ENCODE measurements around the gene PITPNM2.

The PITPNM2 gene

DNA sequence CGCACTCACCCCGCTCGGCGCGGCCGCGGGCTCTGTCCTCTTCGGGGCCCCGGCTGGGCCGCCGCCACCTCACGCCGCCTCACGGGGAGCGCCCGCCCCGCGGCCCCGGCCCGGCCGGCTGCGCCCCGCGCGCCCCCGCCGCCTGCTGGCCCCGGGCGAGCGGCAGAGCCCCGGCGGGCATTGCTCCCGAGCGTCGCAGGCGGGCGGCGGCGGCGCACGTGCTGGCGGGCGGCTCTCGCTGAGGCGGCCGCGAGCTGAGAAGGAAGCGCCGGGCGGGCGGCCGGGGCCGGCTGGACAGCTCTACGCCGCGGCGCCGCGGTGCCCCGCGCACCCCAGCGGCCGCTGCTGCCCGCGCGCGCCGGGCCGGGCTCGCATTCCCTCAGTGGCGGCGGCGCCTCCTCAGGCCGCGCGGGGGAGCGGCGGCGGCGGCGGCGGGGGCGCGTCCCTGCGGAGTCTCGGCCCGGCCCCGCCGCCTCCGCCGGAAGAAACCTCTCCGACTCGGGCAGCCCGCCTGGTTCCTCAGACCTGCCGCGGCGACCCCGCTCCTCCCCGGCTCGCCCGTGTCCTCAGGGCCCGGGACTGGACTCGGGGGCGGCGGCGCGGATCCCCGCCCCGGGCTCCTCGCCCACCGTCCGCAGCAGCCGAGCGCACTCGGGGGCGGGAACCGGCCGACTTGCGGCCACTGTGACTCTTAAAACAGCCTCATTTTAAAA, at the start of gene PITPNM2:
Gene PITPNM2, minus strand, starts transcription at position 347 of the 713 bp plus-strand sequence. CDS start 116,500 bp downstream, outside the sequence.
- in situ Hi-C loops (cut with MboI; ENCODE audit: low sequenced_read_pairs): no loop called here

DNA sequence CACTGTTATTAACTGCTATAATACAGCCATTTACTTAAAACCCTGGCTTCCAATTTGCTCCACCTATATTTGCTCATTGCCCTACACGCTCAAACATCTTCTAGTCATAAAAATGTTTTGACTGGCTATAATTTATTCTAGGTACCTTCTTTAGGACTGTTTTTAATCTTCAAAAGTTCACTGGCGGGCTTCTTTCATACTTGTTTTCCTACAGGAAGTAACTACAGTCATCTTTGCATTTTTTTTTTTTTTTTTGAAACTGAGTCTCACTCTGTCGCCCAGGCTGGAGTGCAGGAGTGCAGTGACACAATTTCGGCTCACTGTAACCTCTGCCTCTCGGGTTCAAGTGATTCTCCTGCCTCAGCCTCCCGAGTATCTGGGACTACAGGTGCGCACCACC, 49.5 kb upstream of the PITPNM2 start:
- in situ Hi-C loops (cut with MboI; ENCODE audit: low sequenced_read_pairs): loop anchor here (25.0 kb wide), 1 partner anchor 638 kb away; no protein-coding TSS in a partner anchor

DNA sequence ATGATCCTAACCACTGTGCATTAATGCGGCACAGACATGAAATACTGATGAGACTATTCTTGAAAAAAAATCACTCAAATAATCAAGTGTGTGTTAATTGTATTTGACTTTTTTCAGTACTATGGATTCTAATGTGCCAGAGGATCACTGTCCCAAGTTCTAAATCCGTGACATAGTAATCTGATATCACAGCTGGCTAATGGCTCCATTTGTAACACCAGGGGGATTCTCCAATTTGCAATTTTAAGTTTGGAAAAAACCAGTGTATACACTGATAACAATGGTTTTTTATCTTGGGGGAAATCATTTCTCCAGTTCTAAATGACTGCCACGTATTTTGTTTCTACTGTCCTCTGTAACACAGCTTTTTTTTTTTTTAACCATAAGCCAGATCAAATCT, 49.0 kb upstream of the PITPNM2 start:
- in situ Hi-C loops (cut with MboI; ENCODE audit: low sequenced_read_pairs): loop anchor here (25.0 kb wide), 1 partner anchor 638 kb away; no protein-coding TSS in a partner anchor

DNA sequence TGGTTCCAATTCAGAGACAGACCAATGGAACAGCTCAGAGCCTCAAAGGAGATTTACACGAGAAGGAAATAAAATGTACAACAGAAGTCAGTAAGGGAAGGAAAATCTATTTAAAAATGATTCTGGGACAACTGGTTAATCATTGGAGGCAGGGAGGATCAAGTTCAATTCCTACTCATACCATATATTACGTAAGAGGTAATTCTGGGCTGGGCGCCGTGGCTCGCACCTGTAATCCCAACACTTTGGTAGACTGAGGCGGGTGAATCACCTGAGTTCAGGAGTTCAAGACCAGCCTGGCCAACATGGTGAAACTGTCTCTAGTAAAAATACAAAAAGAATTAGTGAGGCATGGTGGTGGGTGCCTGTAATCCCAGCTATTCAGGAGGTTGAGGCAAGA, 36.7 kb upstream of the PITPNM2 start:
- in situ Hi-C loops (cut with MboI; ENCODE audit: low sequenced_read_pairs): no loop called here

DNA sequence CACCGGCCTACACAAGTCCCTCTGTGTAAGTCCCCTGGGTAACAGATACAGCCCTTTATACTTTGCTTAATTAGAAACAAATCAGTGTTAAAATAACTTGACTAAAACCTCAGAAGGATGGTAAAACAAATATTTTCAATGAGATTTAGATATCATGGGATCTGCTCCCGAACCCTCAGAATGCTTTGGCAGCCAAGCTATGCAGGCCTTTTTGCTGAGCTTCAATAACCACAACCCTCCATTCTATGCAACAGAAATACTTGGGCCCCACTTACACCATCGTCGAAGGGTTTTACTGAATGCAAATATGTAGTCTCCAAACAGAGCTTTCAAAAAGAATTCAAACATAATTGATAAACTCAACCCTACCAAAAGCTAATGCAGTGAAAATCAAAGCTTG, 29.3 kb upstream of the PITPNM2 start:
- in situ Hi-C loops (cut with MboI; ENCODE audit: low sequenced_read_pairs): no loop called here

DNA sequence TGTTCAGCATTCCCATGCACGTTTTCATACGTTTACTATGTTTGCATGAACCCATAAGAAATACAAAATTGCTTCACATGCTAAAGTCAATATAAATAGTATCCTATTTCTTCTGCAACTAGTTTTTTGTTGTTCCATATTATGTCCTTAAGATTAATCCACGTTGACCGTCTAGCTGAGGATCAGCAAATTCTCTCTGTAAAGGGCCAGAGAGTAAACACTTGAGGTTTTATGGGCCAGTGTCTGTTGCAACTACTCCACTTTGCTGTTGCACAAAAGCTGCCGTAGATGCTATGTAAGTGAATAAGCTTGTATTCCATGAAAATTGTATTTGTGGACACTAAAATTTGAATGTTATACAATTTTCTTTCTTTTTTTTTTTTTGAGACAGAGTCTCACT, 21.1 kb upstream of the PITPNM2 start:
- in situ Hi-C loops (cut with MboI; ENCODE audit: low sequenced_read_pairs): no loop called here

DNA sequence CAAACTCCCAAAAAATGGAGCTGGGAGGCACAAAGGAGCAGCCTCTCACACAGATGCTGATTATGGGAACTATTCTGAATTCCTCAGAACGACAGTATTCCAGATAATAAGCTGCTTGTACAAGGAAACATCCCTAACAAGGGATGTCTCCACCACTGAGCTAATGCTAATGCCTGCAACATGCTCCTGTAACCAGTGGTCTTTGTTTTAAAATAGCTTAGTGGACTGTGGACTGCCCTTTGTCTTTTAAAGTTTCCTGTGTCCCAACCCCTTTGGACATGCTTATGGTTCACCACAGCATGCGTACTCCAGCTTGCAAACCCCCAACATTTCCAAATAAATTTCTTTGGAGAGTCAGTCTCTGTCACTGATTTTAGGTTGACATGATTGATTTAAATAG, 16.4 kb upstream of the PITPNM2 start:
- in situ Hi-C loops (cut with MboI; ENCODE audit: low sequenced_read_pairs): no loop called here

DNA sequence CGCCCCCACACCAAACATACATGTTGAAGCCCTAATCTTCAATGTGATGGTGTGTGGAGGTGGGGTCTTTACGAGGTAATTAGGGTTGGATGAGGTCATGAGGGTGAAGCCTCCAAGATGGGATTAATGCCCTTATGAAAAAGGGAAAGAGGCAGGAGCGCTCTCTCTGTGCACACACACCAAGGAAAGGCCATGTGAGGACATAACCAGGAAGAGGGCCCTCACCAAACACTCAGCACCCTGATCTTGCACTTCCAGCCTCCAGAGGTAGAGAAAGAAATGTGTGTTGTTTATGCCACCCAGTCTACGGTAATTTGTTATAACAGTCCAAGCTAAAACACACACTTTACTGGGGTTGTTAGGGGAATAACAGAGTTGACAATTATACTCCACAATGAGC, 14.6 kb upstream of the PITPNM2 start:
- in situ Hi-C loops (cut with MboI; ENCODE audit: low sequenced_read_pairs): no loop called here

DNA sequence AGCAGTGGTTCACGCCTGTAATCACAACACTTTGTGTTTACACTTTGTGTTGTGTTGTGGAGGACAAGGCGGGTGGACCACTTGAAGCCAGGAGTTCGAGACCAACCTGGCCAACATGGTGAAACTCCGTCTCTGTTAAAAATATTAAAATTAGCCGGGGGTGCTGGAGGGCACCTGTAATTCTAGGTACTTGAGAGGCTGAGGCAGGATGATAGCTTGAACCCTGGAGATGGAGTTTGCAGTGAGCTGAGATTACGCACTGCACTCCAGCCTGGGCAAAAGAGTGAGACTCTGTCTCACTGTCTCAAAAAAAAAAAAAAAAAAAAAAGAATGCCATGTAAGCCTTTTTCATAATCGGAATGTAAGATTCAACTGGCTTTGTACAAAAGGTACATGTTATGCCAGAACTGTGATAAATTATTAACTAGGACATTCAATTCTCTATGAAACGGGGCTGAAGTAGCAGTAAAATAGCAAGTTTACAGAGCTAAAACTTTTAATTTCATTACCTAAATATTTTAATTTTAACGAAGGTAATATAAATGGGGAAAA, 13.9 kb upstream of the PITPNM2 start:
- in situ Hi-C loops (cut with MboI; ENCODE audit: low sequenced_read_pairs): no loop called here

DNA sequence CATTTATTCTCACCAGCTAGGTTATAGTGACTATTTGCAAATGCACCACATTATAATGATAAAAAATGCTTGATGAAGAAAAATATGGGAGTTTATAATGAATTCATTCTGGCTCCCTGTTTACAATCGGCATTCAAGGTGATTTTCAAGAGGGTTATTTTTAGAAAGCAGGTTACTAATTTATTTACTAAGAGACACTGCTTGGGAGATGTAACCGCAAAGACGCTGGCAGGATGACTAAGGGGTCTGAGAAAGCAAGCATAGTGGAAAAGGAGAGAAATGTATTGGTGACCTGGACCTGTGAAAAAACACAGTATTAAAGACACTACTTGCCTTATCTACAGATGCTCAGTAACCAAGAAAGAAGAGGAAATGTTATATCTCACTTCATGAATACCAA, 13.3 kb upstream of the PITPNM2 start:
- in situ Hi-C loops (cut with MboI; ENCODE audit: low sequenced_read_pairs): no loop called here

DNA sequence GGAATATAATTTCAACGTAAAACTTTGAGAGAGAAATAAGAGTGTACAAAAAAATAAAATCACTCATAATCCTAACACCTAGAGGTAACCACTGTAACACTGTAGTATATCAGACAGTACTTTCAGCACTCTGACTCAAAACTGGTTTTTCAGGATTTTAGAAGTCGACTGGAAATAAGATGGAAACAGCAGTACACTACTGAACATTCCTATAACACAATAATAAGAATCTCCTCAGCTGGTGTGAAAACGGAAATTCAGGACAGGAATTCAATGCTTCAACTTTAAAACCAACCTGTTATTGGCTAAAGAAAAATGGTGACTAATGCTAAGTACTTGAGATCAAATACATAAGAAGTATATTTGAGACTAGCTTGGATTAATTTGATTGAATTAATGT, 12.3 kb upstream of the PITPNM2 start:
- in situ Hi-C loops (cut with MboI; ENCODE audit: low sequenced_read_pairs): no loop called here

DNA sequence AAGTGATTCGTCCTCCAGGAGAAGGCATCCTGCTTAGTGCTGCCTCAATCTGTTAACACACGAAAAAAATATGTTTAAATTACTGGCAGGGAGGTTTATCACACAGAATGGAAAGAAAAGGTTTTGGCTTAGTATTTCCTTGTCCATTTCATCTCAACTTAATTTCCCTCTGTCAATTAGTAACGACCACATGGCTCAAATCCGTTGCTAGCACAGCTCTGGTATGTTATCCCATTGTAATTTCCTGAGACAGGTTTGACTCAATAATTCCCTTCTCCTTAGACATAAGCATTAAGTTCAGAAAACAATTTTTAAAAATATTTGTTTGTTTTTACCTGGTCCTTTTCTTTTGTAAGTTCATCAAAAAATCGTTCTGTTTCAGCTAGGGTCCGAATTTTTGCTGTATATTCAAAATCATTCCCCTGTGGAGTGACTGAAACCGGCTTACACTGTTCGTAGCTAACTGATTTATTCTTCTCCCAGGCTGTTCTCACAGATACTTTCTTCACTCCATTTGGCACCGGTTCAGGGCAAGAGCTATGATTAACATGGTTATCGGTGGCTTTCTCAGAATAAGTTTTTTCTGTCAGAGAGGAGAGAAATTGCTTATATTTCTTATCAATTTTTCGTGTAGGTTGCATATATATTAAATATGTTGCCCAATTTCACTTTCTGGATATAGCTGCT, 10.1 kb upstream of the PITPNM2 start:
- in situ Hi-C loops (cut with MboI; ENCODE audit: low sequenced_read_pairs): no loop called here

DNA sequence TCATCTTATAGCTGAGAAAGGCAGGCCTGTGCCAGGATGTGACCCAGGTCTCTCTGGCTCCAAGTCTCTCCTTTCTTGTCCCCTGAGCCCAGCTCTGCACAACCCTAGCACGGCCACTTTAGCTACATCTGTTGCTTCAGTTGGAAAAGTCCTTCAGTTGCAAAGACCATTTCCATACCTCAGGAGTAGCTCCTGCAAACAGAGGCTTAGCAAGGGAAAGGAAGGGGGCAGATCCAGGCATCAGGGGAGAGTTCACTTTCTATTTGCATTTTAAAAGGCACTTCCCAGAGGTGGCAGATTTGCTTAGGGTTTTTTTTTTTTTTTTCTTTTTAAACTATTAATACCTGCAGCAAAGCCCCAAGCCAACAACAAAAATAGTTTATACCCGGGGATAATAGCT, 3.0 kb upstream of the PITPNM2 start:
- in situ Hi-C loops (cut with MboI; ENCODE audit: low sequenced_read_pairs): no loop called here

DNA sequence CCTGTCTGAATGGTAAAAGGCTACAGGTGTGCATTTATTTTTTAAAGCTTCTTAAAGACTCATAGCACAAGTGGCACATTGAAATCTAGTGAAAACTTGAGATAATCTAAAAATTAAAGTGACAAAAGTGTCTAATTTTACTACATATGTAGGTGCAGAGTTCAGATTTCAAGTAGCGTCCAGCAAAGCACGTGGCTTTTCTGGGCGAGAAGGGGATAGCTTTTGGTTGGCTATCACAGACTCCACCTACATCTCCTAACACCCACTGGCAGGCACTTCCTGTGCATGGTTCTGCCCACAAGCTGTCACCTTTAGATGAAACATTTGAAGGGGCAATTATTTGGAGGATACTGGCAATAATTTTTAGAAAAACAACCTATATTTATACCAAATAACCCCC, 1.9 kb upstream of the PITPNM2 start:
- in situ Hi-C loops (cut with MboI; ENCODE audit: low sequenced_read_pairs): no loop called here

DNA sequence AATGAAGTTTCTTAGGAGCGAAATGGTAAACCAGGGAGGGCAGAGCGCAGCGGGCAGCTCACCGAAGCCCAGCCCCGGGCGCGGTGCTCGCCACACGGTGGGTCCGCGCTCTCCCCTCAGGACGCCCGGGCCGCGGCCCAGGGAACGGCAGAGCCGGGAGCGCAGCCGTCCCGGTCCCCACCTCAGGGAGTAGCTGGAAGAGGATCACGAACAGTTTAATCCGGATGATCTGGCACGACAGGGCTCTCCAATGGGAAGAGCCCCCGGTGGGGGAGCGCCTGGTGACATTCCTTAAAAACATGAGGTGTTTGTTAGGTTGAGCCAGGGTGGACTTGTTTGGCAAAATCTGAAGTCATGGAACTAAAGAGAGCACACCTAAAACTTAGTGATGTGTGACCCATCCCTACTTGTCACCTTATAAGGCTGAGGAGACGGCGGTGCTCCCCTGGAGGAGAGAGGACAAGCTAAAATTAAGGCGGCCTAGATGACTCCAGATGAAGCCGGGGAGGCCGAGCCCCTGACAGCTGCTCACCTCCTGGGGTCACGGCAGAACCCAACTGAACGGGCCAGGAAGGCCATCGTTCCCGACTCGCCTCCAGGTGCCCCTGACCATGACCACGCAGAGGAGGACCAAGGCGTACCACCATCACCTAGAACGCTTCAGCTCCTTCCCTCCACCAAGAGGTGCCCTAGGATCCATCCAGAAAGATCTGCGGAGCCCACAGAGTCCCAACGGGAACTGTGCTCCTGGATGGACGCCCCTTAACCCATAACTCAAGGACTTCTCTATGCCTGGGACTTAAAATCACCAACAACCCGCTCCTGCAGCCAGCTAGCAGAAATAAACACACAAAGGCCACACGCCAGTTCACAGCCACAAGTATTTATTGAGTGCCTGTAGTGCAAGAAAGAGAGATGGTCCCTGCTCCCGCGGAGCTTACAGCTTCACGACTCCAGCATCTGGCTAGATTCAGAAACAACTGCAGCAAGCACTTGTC, 866 bp upstream of the PITPNM2 start:
- in situ Hi-C loops (cut with MboI; ENCODE audit: low sequenced_read_pairs): no loop called here

DNA sequence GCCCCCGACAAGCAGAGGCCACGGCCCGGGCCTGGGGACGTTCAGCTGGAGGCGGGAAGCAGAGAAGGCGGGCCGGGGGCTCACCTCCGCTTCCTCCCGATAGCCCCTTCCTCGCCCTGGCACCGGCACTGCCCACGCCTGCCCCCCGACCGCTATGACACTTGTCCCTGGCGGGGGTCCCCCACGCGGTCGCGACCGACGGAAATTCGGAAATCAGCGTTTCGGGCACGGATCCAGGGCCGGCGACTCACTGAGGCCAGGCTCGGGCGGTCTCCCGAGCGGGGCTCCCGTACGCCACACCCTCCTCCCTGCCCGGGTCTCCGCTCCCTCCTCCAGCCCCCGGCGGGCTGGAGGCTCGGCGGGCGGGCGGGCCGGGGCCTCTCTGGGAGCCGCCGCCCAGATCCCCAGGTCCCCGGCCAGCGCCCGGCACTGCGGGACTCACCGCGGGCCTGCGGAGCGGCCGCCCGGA, 581 bp downstream of the PITPNM2 start:
- in situ Hi-C loops (cut with MboI; ENCODE audit: low sequenced_read_pairs): no loop called here

DNA sequence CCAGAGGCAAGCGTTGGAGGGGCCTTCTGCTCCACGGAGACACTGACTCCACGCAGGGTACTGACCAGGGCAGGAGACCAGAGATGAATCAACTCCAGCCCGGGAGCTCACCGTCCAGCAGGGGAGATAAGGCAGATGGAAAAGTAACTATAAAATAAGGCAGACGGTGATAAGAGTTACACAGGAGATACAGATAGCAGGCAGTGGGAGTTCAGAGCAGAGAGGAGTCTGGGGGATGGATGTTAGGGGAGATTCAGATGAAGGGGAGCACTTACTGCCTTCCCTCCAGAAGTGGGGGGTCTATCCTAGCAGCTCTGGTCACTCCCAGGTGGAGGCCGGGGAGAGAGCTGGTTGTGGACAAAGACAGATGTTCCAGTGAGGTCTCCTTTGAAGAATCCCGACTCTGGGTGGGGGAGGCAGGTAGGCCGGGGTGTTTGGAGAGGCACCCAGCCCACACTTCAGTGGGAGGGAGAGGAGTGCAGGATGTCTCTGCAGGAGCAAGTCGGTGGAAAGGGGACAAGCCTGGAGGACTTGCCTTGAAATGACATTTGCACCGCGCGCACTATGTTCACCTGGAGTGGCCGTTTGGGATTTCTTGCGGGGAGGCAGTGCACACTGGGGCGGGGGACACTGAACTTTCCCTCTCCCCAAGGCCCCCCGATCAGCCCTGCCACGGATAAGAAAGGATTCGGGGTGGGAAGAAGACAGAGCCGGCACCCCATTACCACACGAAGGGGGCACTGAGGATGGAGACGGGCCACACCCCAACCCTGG, 1.2 kb downstream of the PITPNM2 start:
- in situ Hi-C loops (cut with MboI; ENCODE audit: low sequenced_read_pairs): no loop called here

DNA sequence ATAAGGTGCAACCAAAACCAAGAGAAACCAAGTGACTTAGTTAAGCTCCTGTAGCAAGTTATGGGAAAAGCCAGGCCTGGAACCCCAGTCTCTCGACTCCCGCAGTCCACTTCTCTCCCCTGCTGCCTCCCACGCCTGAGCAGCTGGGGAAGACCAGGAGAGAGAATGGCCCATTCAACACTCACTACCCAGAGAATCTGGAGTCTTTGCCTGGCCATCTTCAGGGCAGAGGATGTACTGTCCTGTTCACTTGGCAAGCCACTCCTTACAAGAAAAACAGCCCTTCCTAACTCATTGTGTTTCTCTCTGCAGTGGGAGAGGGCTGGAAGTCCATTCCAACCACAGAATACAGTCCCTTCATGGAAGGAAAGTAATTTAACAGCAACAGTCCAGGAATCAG, 1.8 kb downstream of the PITPNM2 start:
- in situ Hi-C loops (cut with MboI; ENCODE audit: low sequenced_read_pairs): no loop called here

DNA sequence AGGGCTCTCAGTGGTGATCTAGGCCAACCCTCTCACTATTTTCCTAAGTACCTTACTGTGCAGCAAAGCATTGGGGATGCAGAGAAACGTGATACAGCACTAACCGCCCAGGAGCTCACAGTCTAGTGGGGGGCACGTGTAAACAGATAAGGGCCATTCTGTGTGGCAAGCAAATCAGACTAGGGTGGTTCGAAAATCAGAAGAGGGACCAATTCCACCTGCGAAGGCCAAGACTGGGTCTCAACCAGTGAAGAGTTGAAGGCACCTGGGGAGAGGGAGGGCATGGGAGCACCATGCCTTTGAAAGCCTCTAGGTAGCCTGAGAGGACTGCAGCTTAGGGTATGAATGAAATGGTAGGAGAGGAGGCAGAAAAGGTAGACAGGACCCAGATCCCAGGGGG, 2.2 kb downstream of the PITPNM2 start:
- in situ Hi-C loops (cut with MboI; ENCODE audit: low sequenced_read_pairs): no loop called here

DNA sequence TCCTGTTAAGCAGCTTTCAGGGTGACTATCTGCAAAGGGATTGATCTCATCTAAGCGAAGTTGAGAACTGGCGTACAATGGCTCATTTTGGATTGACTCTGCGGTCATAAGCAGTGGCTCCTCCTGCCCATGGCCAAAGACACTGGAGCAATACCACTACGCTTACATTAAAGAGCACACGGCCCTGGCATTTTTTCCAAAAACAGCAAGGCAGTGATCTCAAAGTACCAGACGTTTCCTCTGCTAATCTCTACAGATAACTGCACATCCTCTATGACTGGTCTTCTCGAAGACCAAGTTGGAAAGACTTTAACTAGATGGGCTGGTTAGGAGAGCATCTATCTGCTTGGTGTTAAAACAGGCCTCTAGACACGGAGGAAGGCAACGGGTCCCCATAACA, 2.7 kb downstream of the PITPNM2 start:
- in situ Hi-C loops (cut with MboI; ENCODE audit: low sequenced_read_pairs): no loop called here

Data from HL-60/S4 treated with phorbol 12-myristate 13-acetate at 8.2 ng/mL for 4 days and 3 days (cell line).